ENCODE results near the gene EYA4. TPM values are rescaled to one million over a fixed set of nuclear protein-coding genes. Genes with fewer than 3 reads are reported as not detected.

EYA4 gene
- total RNA-seq, 1 experiment from 2014 or later: 10.0 TPM

- H3K4me2 ChIP-seq (ENCODE audit: low read length): no peak overlapping the region
- DNase-seq: no peak
- CTCF ChIA-PET: no interaction called here
- POLR2A ChIA-PET (ENCODE audit: unreplicated experiment): no interaction called here
- no peaks in the 10 kb centered on the region for H3K36me3 ChIP-seq (ENCODE audit: low read depth, low read length)
- no peak overlapping the region for H3K9ac ChIP-seq (ENCODE audit: low read length)
- no peak overlapping the region for H2AFZ ChIP-seq (ENCODE audit: low read length)
- no peaks in the 10 kb centered on the region for H3K9me3 ChIP-seq (ENCODE audit: low read length)
- intact Hi-C loops (cut with micrococcal nuclease): loop anchor here (10.0 kb wide), 1 partner anchor 981 kb away; no protein-coding TSS in a partner anchor
- no peaks in the 10 kb centered on the region for H3K27me3 ChIP-seq (ENCODE audit: low read length)
- no peak overlapping the region for H3K4me3 ChIP-seq (ENCODE audit: low read length)
- H3K4me1 ChIP-seq (ENCODE audit: insufficient read depth, low read length): no peaks in the 10 kb centered on the region
- BruUV-seq (replicated peaks): no TSS peak
- H4K20me1 ChIP-seq (ENCODE audit: low read length): no peaks in the 10 kb centered on the region
- H3K79me2 ChIP-seq (ENCODE audit: low read length): no peaks in the 10 kb centered on the region
- no peak for ATAC-seq
- H3K9me2 ChIP-seq (replicated peaks; ENCODE audit: low read length): no peaks in the 10 kb centered on the region
- no peak overlapping the region for H3K27ac ChIP-seq (ENCODE audit: low read length)
- H3F3A ChIP-seq (ENCODE audit: low read length, unreplicated experiment): no peaks in the 10 kb centered on the region
- TF ChIP-seq EZH2phosphoT487 (IDR thresholded peaks at IDR 0.05; ENCODE audit: borderline replicate concordance, low read length): no peak
- TF ChIP-seq CTCF (conservative IDR thresholded peaks at IDR 0.05; ENCODE audit: low read depth, low read length): no peak
- TF ChIP-seq EZH2 (IDR thresholded peaks at IDR 0.05; ENCODE audit: low read length, unreplicated experiment): no peak
Observed at GRCh38 chr6:133523816-133524215, 282.7 kb downstream of the EYA4 start.

DNA sequence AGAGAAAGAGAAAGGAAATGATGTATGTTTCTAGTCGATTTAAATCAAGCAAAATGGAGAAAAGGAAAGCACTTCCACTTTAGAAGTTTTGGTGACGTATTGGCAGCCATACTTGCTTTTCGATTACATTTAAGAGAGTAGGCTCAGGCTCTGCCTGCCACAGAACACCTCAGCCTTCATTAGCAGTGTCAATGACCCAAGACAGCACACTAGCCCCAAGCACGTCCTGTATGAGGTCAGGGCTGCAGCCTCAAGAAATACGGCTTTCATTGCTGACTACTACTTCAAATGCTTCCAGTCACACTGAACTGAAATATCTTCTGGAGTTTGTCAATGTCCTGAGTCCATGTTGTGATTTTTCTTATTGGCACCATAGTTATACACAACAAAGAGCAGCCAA, 285.3 kb downstream of the EYA4 start:
- no peak overlapping the region for H3K4me2 ChIP-seq (ENCODE audit: low read length)
- BruUV-seq (replicated peaks): no TSS peak
- H3K27me3 ChIP-seq (ENCODE audit: low read length): no peaks in the 10 kb centered on the region
- H3K9me3 ChIP-seq (ENCODE audit: low read length): no peaks in the 10 kb centered on the region
- H3F3A ChIP-seq (ENCODE audit: low read length, unreplicated experiment): no peaks in the 10 kb centered on the region
- ChIA-PET CTCF (no interaction called here), POLR2A (ENCODE audit: unreplicated experiment) (no interaction called here)
- H2AFZ ChIP-seq (ENCODE audit: low read length): no peak overlapping the region
- intact Hi-C loops (cut with micrococcal nuclease): loop anchor here (10.0 kb wide), 1 partner anchor 978 kb away; no protein-coding TSS in a partner anchor
- H3K9me2 ChIP-seq (replicated peaks; ENCODE audit: low read length): no peaks in the 10 kb centered on the region
- no peaks in the 10 kb centered on the region for H4K20me1 ChIP-seq (ENCODE audit: low read length)
- H3K9ac ChIP-seq (ENCODE audit: low read length): no peak overlapping the region
- H3K27ac ChIP-seq (ENCODE audit: low read length): no peak overlapping the region
- no peak for ATAC-seq
- H3K4me3 ChIP-seq (ENCODE audit: low read length): no peak overlapping the region
- H3K36me3 ChIP-seq (ENCODE audit: low read depth, low read length): no peaks in the 10 kb centered on the region
- no peaks in the 10 kb centered on the region for H3K4me1 ChIP-seq (ENCODE audit: insufficient read depth, low read length)
- H3K79me2 ChIP-seq (ENCODE audit: low read length): no peaks in the 10 kb centered on the region
- TF ChIP-seq CTCF (conservative IDR thresholded peaks at IDR 0.05; ENCODE audit: low read depth, low read length): no peak
- no peak for DNase-seq

- Histone ChIP-seq H3K36me3 (ENCODE audit: low read depth, low read length) (no peaks in the 10 kb centered on the region), H3K9me2 (replicated peaks; ENCODE audit: low read length) (no peaks in the 10 kb centered on the region), H3K9me3 (ENCODE audit: low read length) (no peaks in the 10 kb centered on the region), H3K4me3 (ENCODE audit: low read length) (no peak overlapping the region), H3K79me2 (ENCODE audit: low read length) (no peaks in the 10 kb centered on the region), H2AFZ (ENCODE audit: low read length) (no peak overlapping the region), H3K27me3 (ENCODE audit: low read length) (no peaks in the 10 kb centered on the region), H3K4me1 (ENCODE audit: insufficient read depth, low read length) (no peaks in the 10 kb centered on the region), H4K20me1 (ENCODE audit: low read length) (no peaks in the 10 kb centered on the region), H3K27ac (ENCODE audit: low read length) (no peak overlapping the region), H3K4me2 (ENCODE audit: low read length) (no peak overlapping the region), H3K9ac (ENCODE audit: low read length) (no peak overlapping the region), H3F3A (ENCODE audit: low read length, unreplicated experiment) (no peaks in the 10 kb centered on the region)
- no TSS peak for BruUV-seq (replicated peaks)
- POLR2A ChIA-PET (ENCODE audit: unreplicated experiment): no interaction called here
- TF ChIP-seq CTCF (conservative IDR thresholded peaks at IDR 0.05; ENCODE audit: low read depth, low read length): no peak
- no peak for TF ChIP-seq EZH2phosphoT487 (IDR thresholded peaks at IDR 0.05; ENCODE audit: borderline replicate concordance, low read length)
- TF ChIP-seq EZH2 (IDR thresholded peaks at IDR 0.05; ENCODE audit: low read length, unreplicated experiment): no peak
- DNase-seq (no peak), ATAC-seq (no peak)
- intact Hi-C loops (cut with micrococcal nuclease): loop anchor here (10.0 kb wide), 1 partner anchor 976 kb away; no protein-coding TSS in a partner anchor
- CTCF ChIA-PET: no interaction called here
Observed at GRCh38 chr6:133528566-133528965, 287.4 kb downstream of the EYA4 start.

Data from PC-3 (cell line).